Neutrophil (primary cell): ENCODE measurements around the gene PCNT.

Experiments
- H3K27ac ChIP-seq: fragments of 200-600 bp; sonication (generic); 2 replicates; pipeline ENCODE4 v1.5.1; 2016; ENCODE audit warnings: mild to moderate bottlenecking, moderate library complexity
- H3K27me3 ChIP-seq: fragments of 200-600 bp; sonication (generic); 2 replicates; pipeline ENCODE4 v1.6.0; 2016; ENCODE audit warnings: mild to moderate bottlenecking
- H3K36me3 ChIP-seq: fragments of 200-600 bp; sonication (generic); 2 replicates; pipeline ENCODE4 v1.5.1; 2017
- H3K4me1 ChIP-seq, 2 experiments: fragments of 200-600 bp in 1 of 2; sonication (generic) in 1 of 2; 1 replicate in 1 of 2; 2 replicates in 1 of 2; pipeline versions ENCODE4 v1.5.1 to v1.6.1; 2013 to 2016; ENCODE audit warnings: low read depth in 1 of 2, low read length in 1 of 2, mild to moderate bottlenecking in 1 of 2, moderate library complexity in 1 of 2; ENCODE audit not compliant: control insufficient read depth in 1 of 2, insufficient read depth in 1 of 2
- H3K4me3 ChIP-seq, 2 experiments: fragments of 200-600 bp in 1 of 2; sonication (generic) in 1 of 2; 1 replicate in 1 of 2; 2 replicates in 1 of 2; pipeline ENCODE4 v1.5.1; 2013 to 2016; ENCODE audit warnings: low read depth in 1 of 2, low read length in 1 of 2, mild to moderate bottlenecking in 1 of 2, moderate library complexity in 1 of 2
- H3K9me3 ChIP-seq: fragments of 200-600 bp; sonication (generic); 2 replicates; pipeline ENCODE4 v1.5.1; 2016
- TF ChIP-seq, protein P1 (sequence below): fragments of 200-600 bp; sonication (generic); IDR thresholded peaks from 2 replicates; pipeline ENCODE4 v1.5.1; 2016; ENCODE audit warnings: antibody characterized with exemption

The PCNT gene

DNA sequence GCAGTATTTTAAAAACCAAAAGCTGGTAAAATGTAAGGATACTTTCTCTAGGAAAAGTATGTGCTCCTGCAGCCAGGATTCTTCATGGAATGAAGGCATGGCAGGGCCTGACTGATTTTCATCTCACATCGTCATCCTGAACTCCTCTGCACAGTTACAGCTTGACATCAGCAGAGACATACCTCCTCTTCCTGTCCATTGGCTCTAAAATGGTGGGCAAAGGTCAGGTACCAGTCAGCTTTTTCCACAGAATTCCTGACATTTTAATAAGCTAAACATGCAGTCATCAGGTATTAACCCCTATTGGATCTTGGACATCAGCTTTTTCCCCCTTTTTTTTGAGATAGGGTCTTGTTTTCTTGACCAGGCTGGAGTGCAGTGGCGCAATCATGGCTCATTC, 5.8 kb downstream of the PCNT start:
- peaks cover 10 to 12% of the 10 kb centered on the region in 2 experiments for H3K4me1 ChIP-seq
- TF ChIP-seq, protein P1, sequence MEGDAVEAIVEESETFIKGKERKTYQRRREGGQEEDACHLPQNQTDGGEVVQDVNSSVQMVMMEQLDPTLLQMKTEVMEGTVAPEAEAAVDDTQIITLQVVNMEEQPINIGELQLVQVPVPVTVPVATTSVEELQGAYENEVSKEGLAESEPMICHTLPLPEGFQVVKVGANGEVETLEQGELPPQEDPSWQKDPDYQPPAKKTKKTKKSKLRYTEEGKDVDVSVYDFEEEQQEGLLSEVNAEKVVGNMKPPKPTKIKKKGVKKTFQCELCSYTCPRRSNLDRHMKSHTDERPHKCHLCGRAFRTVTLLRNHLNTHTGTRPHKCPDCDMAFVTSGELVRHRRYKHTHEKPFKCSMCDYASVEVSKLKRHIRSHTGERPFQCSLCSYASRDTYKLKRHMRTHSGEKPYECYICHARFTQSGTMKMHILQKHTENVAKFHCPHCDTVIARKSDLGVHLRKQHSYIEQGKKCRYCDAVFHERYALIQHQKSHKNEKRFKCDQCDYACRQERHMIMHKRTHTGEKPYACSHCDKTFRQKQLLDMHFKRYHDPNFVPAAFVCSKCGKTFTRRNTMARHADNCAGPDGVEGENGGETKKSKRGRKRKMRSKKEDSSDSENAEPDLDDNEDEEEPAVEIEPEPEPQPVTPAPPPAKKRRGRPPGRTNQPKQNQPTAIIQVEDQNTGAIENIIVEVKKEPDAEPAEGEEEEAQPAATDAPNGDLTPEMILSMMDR = no peak
- peaks cover 11% of the 10 kb centered on the region for H3K36me3 ChIP-seq
- no peak overlapping the region for H3K4me3 ChIP-seq
- no peaks in the 10 kb centered on the region for H3K27me3 ChIP-seq
- no peaks in the 10 kb centered on the region for H3K9me3 ChIP-seq
- no peak overlapping the region for H3K27ac ChIP-seq

DNA sequence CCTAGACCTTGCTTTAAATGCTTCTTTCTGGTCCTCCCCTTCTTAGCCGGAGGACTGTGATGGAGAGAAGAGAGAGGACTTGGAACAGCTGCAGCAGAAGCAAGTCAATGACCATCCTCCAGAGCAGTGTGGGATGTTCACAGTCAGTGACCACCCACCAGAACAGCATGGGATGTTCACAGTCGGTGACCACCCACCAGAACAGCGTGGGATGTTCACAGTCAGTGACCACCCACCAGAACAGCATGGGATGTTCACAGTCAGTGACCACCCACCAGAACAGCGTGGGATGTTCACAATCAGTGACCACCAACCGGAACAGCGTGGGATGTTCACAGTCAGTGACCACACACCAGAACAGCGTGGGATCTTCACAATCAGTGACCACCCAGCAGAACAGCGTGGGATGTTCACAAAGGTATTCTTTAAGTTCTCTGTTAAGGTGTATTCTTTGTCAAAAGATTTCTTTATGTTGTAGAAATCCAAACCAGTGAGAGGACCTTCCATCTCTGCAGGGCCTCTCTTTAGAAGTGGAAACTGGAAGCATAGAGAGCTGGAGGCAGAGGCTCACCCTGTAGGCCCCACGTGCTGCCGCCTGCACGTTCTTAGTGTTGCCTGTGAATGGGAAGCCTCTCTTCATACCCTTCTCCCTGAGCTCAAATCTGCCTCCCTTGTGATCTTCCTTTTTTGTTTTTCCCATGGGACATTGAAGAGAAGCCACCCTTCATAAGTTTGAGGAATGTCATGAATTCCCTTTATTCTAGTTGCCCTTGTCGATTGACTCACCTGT, 10.6 kb downstream of the PCNT start:
- TF ChIP-seq, protein P1 = no peak
- Histone ChIP-seq H3K27me3 (no peaks in the 10 kb centered on the region), H3K36me3 (peaks cover 54% of the 10 kb centered on the region), H3K27ac (no peak overlapping the region), H3K9me3 (no peaks in the 10 kb centered on the region), H3K4me3 (no peak overlapping the region), H3K4me1 (no peaks in the 10 kb centered on the region)

DNA sequence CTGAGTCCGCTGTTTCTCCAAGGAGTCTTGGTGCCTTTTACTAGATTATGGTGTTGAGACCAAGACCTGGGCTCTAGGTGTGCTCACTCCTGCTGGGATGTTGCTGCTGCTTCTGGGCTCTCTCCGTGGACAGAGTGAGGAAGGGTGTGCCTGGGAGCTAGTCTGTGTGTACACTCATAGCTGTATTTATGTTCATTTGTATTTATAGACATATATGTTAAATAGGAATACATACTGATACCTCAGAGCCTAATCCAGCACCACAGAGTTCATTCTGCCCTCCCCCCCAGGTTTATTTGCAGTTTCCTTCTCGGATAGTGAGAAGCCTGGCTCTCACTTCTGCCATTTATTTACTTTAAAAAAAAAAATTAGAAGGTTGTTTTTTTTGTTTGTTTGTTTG, 12.6 kb downstream of the PCNT start:
- Histone ChIP-seq H3K27me3 (no peaks in the 10 kb centered on the region), H3K4me1 (no peaks in the 10 kb centered on the region), H3K4me3 (no peak overlapping the region), H3K9me3 (no peaks in the 10 kb centered on the region), H3K36me3 (peaks cover 58% of the 10 kb centered on the region), H3K27ac (no peak overlapping the region)
- TF ChIP-seq, protein P1 = no peak

DNA sequence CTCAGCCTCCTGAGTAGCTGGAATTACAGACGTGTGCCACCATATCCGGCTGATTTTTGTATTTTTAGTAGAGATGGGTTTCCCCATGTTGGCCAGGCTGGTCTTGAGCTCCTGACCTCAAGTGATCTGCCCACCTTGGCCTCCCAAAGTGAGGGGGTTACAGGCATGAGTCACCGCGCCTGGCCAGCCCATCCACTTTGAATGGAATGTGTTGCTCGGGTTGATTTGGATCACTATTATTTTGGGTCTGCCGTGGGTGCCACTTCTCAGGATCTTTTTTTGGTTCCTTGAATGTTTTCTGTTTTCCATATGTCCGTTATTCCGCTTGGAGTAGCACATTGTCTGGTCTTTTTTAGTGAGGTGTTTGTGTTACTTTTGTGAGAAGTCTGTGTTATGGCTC, 17.0 kb downstream of the PCNT start:
- no peaks in the 10 kb centered on the region for H3K27me3 ChIP-seq
- H3K36me3 ChIP-seq = peaks cover 48% of the 10 kb centered on the region
- no peaks in the 10 kb centered on the region for H3K4me1 ChIP-seq
- H3K9me3 ChIP-seq = no peaks in the 10 kb centered on the region
- TF ChIP-seq, protein P1 = no peak
- no peak overlapping the region for H3K4me3 ChIP-seq
- no peak overlapping the region for H3K27ac ChIP-seq

- Histone ChIP-seq H3K9me3 (no peaks in the 10 kb centered on the region), H3K36me3 (peaks cover 48% of the 10 kb centered on the region), H3K27ac (no peak overlapping the region), H3K27me3 (no peaks in the 10 kb centered on the region), H3K4me3 (no peak overlapping the region), H3K4me1 (no peaks in the 10 kb centered on the region)
- TF ChIP-seq, protein P1 = no peak
These were observed 20.4 kb downstream of the PCNT start for GRCh38 chr21:46344219-46344915.
